Renal cortex interstitium (tissue), 15 donors: ENCODE measurements around the gene CHURC1. TPM values are rescaled to one million over a fixed set of nuclear protein-coding genes. Genes with fewer than 3 reads are reported as not detected.

Source experiments
- DNase-seq, 11 donors: peaks; one replicate each; pipeline ENCODE4 v3.0.0-alpha.2; 2013; ENCODE audit warnings: low read depth in 9 of 11, low spot score in 4 of 11; ENCODE audit errors: extremely low read depth in 1 of 11
- long read RNA-seq, 16 experiments: transcript quantifications; one replicate each; lab custom pipeline, GENCODE V29; 2026
- polyA plus RNA-seq, 3 donors: library from polyadenylated mRNA; unstranded; fragments of 120-200 nt; gene quantifications; one replicate each; pipeline ENCODE4 v1.2.1, GENCODE V29; 2013; ENCODE audit not compliant: insufficient read length in 3 of 3

Gene CHURC1
- polyA plus RNA-seq: 10 to 100 TPM; 52.7 to 70.9 (median 56.5) TPM
- long read RNA-seq, donor 1, transcript CHURC1-203 (4 exons, 2,629 nt): major isoform, 26 of 42 reads
- long read RNA-seq, donor 1, transcript CHURC1-208 (4 exons, 3,615 nt): minor isoform, 5 of 42 reads
- long read RNA-seq, donor 1, partial matches to known transcripts: 7 of 42 reads
- long read RNA-seq, donor 1, other reads (novel, unspliced or antisense): 0 of 42 reads
- long read RNA-seq, donor 2, transcript CHURC1-203 (4 exons, 2,629 nt): major isoform, 35 of 51 reads
- long read RNA-seq, donor 2, transcript CHURC1-202 (3 exons, 439 nt): minor isoform, 8 of 51 reads
- long read RNA-seq, donor 2, partial matches to known transcripts: 0 of 51 reads
- long read RNA-seq, donor 2, other reads (novel, unspliced or antisense): 0 of 51 reads
- long read RNA-seq, donor 3, transcript CHURC1-208 (4 exons, 3,615 nt): minor isoform, 9 of 69 reads
- long read RNA-seq, donor 3, transcript CHURC1-203 (4 exons, 2,629 nt): major isoform, 47 of 69 reads
- long read RNA-seq, donor 3, transcript CHURC1-202 (3 exons, 439 nt): minor isoform, 11 of 69 reads
- long read RNA-seq, donor 3, partial matches to known transcripts: 0 of 69 reads
- long read RNA-seq, donor 3, other reads (novel, unspliced or antisense): 0 of 69 reads
- long read RNA-seq, donor 4, transcript CHURC1-203 (4 exons, 2,629 nt): major isoform, 31 of 40 reads
- long read RNA-seq, donor 4, partial matches to known transcripts: 0 of 40 reads
- long read RNA-seq, donor 4, other reads (novel, unspliced or antisense): 0 of 40 reads
- long read RNA-seq, donor 5: 0 reads
- long read RNA-seq, donor 6, transcript CHURC1-203 (4 exons, 2,629 nt): major isoform, 33 of 47 reads
- long read RNA-seq, donor 6, transcript CHURC1-208 (4 exons, 3,615 nt): minor isoform, 5 of 47 reads
- long read RNA-seq, donor 6, partial matches to known transcripts: 0 of 47 reads
- long read RNA-seq, donor 6, other reads (novel, unspliced or antisense): 0 of 47 reads
- long read RNA-seq, donor 7, transcript CHURC1-203 (4 exons, 2,629 nt): major isoform, 39 of 50 reads
- long read RNA-seq, donor 7, transcript CHURC1-208 (4 exons, 3,615 nt): minor isoform, 5 of 50 reads
- long read RNA-seq, donor 7, partial matches to known transcripts: 0 of 50 reads
- long read RNA-seq, donor 7, other reads (novel, unspliced or antisense): 0 of 50 reads
- long read RNA-seq, donor 8: 0 reads
- long read RNA-seq, donor 9, transcript CHURC1-203 (4 exons, 2,629 nt): major isoform, 32 of 44 reads
- long read RNA-seq, donor 9, transcript CHURC1-208 (4 exons, 3,615 nt): minor isoform, 9 of 44 reads
- long read RNA-seq, donor 9, partial matches to known transcripts: 0 of 44 reads
- long read RNA-seq, donor 9, other reads (novel, unspliced or antisense): 0 of 44 reads
- long read RNA-seq, donor 10, transcript CHURC1-208 (4 exons, 3,615 nt): minor isoform, 10 of 70 reads
- long read RNA-seq, donor 10, transcript CHURC1-203 (4 exons, 2,629 nt): major isoform, 43 of 70 reads
- long read RNA-seq, donor 10, partial matches to known transcripts: 10 of 70 reads
- long read RNA-seq, donor 10, other reads (novel, unspliced or antisense): 0 of 70 reads
- long read RNA-seq, donor 11, transcript CHURC1-203 (4 exons, 2,629 nt): major isoform, 28 of 37 reads
- long read RNA-seq, donor 11, partial matches to known transcripts: 0 of 37 reads
- long read RNA-seq, donor 11, other reads (novel, unspliced or antisense): 0 of 37 reads
- long read RNA-seq, donor 12, transcript CHURC1-203 (4 exons, 2,629 nt): major isoform, 15 of 20 reads
- long read RNA-seq, donor 12, partial matches to known transcripts: 0 of 20 reads
- long read RNA-seq, donor 12, other reads (novel, unspliced or antisense): 0 of 20 reads
- long read RNA-seq, donor 13: 0 reads
- long read RNA-seq, donor 14, transcript CHURC1-208 (4 exons, 3,615 nt): minor isoform, 8 of 53 reads
- long read RNA-seq, donor 14, transcript CHURC1-202 (3 exons, 439 nt): minor isoform, 6 of 53 reads
- long read RNA-seq, donor 14, transcript CHURC1-203 (4 exons, 2,629 nt): major isoform, 35 of 53 reads
- long read RNA-seq, donor 14, partial matches to known transcripts: 0 of 53 reads
- long read RNA-seq, donor 14, other reads (novel, unspliced or antisense): 0 of 53 reads
- long read RNA-seq, donor 15, transcript CHURC1-203 (4 exons, 2,629 nt): major isoform, 15 of 20 reads
- long read RNA-seq, donor 15, partial matches to known transcripts: 0 of 20 reads
- long read RNA-seq, donor 15, other reads (novel, unspliced or antisense): 0 of 20 reads
- long read RNA-seq, donor 16, transcript CHURC1-208 (4 exons, 3,615 nt): minor isoform, 12 of 96 reads
- long read RNA-seq, donor 16, transcript CHURC1-203 (4 exons, 2,629 nt): major isoform, 80 of 96 reads
- long read RNA-seq, donor 16, partial matches to known transcripts: 0 of 96 reads
- long read RNA-seq, donor 16, other reads (novel, unspliced or antisense): 0 of 96 reads

DNA sequence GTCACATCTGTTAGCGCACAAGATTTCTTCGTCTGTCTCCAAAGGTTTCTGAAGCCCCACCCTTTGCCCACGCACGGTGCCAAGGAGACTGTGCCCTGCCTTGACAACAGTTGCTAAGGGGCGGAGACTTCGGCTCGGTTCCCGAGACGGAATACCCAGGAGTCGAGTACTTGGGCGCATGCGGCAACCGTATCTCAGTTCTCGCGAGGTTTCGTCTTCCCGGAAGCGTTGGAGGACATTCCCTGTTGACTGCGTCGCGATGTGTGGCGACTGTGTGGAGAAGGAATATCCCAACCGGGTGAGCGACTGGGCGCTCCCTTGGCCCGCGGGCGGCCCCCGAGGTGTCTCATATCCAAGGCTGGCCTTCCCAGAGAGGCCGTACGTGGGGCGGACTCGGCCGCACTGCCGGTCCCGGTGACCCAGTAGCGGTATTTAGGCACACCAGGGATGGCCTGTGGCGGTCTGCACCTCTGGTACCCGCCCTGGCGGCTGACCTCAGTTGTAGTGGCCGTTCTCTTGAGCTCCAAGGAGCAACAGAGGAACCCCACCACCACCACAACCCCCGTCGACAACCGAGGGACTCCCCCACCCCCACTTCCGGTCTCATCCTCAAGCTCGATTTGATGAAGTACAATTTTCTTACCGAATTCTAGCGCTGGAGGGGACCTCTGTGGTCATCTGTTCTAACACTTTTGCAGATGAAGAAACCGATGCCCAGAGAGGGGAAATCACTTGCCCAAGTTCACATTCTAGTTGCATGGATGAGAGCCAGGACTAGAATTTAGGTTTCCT, at the start of gene CHURC1:
TSS of gene CHURC1 (plus strand) at position 219 of the 792 bp plus-strand sequence. CDS start at position 260, 41 bp downstream.
- DNase-seq: peak; percentile 95 to 99 (median 98)

DNA sequence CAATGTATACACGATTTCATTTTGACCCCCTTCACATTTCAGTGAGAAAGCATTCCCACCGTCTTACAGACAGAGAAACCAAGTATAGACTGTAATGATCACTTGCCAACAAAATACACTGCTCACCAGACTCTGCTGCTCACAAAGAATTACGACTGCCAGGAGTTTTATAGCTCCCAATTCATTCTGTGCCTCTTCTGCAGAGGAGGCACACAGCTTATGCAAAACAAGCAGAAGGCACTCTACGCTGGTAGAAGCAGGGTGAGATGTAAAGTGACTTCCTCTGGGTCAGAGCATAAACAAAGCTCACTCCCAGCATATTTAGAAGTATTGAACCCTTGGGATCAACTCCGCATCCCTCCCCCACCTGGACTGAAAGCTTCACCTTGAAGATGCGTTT, 49.1 kb upstream of the CHURC1 start:
- no peak for DNase-seq

DNA sequence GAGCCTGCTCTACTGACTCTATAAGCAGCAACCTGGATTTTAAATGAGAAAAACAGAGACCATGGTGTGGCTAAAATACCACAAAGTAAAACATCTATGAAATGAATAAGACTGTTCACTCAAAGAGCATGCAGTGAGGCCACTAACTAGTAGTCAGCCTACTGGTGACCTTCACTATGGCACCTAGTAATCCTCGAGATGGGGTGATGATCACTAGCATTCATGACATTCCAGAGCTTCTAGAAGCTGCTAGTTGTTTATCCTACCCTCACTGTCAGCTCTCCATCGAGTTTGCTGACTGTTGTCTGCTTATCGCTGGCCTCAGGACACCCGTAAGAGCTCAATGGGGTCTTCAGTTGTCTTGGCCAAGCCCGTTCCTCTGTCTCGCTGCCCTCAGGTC, 48.3 kb upstream of the CHURC1 start:
- DNase-seq: no peak

DNA sequence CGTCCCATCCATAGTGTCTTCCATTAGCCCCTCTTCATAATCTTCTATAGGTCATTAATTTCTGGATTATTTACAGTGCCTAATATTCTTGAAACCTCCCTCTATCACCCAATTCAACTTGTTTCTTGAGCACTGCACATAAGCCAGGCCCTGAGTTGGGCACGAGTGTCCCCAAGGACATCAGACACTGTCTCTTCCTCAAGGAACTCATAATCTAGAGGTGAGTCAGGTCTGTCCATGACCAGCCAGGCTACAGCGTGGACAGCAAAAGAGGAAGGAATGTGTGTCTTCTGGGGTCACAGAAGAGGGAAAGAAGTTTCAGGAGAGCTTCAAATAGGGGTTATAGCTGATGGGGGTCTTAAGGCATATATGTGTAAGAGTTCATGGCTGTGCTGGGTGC, 47.1 kb upstream of the CHURC1 start:
- DNase-seq: no peak

DNA sequence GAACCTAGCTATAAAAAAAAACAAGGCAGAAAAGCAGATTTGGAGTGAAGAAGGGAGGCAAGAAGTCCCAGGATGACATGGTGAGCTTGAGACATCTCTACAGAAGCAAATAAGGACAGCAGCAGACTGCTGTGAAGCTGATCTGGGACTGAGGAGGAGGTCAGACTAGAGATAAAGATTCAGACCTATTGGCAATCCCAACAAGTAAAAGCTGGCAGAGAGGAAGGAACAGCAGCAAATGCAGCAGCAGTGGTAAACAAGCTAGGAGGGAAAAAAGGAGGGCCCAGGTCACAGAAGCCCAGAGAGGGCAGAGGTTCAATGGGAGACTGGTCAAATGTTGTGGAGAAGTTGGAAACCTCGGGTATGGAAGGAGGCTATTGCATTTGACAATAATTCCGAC, 45.9 kb upstream of the CHURC1 start:
- no peak for DNase-seq

DNA sequence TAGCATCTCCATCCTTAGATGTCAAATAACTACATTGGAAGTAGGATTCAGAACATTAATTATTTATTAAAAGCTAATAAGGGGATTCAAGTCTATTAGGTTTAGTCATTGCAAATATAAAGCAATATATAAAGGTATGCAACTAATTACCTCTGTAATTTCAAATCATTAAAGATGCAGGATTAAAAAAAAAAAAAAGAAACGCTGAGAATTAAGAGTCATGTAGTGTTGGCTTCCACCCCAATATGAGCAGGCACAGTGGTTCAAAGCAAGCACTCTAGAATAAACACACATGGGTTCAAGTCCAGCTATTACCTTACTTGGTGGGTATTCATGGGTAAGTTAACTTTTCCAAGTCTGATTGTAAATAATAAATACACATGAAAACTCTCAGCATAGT, 45.4 kb upstream of the CHURC1 start:
- no peak for DNase-seq

DNA sequence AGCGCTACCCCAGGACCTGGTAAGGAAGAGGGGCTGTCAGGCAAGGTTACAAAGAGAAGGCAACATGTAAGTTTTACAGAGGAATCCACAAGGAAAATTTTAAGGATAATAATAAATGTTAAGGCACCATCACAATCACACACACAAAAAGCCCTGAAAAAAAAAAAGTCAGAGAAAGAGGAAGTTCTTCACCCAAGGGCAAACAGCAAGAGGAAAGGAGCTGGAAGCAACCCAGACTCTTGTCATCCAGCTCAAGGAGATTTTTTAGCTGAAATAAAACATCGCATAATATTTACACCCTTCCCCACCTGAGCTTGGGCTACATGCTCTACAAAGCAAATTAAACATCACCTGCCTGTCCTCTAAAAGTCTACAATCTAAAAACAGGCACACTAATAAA, 44.1 kb upstream of the CHURC1 start:
- no peak for DNase-seq

DNA sequence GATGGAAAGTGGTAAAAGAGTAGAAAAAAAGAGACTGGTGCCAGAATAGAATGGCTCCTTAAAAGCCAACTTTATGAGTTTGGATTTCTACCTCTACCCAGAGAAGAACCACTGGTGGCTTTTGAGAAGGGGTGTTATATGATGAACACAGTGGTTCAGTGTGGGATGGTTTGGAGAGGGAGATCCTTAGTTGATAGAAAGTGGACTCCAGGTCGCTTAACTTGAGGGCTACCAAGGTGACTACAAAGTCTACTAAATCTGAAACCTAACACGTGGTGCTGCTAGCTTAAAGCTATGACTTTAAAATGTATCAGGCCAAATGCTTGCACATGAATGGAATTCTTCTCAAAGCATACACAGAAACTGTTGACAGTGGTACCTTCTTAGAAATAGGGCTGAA, 42.9 kb upstream of the CHURC1 start:
- no peak for DNase-seq

DNA sequence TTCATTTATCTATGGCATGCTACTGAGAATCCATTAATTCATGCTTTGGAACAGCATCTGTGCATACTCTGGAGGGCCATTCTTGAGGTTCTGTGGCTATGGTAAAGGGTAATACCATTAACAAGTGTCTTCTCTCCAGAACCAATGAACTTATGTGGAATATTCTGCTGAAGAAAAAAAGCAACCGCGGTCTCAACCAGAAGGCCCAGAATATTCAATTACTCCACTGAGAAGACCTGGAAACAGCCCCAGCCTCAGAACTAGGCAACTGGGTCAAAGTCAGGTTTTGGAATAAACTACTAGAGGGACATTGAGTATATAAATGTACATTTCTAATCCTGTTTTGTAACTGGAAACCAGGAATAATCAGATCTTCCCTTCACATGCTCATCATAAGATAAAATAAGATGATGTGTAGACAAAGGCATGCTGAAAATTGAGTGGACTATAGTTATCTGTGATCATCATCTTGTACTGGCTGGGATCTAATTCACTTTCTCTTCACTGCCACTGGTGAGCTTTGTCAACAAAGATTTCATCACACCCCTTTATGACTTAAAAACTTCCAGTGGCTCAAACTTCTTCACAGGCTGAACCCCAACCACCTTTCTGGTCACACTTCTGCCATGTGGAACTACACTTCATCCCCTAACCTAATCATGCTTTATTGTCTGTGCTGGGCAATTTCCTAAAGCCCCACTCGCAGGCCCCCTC, 40.6 kb upstream of the CHURC1 start:
- DNase-seq: no peak

DNA sequence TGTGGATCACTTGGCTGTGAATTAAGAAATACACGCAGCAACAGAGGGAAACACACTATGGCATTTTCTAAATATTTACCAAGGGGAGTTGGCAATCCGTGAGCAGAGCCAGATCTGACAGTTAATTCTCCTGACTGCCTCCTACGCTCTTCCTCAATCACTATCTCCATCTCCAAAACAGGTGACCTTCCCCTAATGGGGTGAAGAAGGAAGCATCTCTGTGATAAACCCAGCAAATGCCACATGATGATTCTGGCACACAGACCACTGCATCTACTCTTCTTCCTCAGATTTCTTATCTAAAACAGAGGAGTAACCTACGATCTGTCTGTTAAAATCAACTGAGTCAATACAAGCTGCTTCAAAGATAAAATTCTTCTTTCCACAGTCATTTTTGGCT, 38.9 kb upstream of the CHURC1 start:
- no peak for DNase-seq

DNA sequence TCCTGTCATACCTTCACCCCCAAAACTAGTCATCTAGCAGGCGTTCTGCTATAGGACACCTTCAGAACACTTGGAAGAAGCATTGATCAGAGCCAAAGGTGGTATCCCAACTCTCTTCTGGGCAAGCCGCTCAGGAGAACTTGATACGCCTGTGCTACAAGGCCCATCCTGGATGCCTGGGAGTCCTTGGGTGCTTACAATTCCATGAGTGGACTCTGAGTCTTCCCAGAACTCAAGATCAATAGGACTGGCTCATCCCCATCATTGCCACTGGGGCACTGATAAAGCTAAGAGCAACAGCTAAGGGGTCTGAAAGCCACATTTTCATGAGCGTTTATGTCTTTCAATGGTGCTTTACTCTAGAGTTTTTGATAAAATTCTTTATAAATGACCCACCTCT, 36.4 kb upstream of the CHURC1 start:
- DNase-seq: no peak

DNA sequence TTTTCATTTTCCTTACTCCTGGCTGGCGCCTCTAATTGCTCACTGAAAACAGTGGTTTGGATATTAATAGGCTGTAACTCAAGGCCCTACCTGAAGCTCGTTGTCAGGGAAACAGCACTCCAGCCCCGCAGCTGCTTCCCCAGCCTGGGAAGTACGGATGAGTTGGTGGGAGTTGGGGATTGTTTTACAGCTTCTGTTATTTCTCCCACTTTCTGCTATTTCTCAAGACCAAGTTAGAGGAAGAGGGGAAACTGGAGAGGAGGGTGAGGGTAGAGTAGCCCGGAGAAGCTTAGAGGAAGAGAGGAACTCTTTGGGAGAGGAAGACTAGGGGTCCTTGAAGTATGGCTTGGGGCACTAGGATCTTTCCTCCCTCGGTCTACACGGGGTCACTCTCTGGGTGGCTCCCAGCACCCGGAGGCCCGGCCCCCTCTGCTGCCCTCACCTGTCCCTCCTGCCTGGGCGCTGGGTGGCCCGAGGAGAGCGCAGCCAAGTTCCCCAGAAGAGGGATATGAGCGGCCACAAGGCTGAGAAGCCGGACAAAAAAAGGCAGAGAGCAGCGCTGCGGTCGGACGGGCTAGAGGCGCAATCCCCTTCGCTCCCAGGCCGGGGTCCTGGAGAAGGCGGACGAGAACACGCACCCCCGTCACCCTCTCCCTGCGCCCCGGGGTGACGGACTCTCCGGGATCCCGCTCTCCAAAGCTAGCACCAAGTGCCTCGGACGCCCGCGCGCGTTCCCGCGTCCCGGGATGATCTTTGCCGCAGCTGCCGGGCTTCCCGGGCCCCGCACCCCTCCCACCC, 35.2 kb upstream of the CHURC1 start:
- peak in 6 of 11 donors; percentile 45 to 66 (median 54) for DNase-seq

DNA sequence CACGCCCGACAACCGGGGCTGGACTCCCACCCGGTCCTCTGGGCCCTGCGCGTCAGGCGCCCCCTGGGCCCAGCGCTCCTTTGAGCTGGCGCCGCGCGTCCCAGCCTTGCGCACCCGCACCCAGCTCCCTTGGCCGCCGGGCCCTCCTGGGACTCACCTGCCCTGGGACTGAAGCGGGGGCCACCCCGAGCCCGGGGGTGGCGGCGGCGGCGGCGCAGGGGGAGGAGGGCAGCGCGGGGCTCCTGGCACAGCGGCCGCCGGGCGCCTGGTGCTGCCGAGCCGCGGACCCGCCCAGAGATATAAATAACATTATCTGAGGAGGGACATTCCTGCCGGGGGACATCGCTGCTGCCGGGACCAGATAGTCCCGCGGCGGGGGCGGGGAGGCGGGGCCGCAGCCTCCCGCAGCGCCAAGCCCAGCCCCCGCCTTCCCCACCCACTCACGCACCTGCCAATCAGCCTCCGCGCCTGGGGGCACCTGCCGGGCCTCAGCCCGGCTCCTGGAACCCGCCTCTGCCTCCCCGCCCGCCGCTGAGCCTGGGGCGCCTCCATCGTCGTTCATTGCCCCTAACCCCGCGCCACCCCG, 34.5 kb upstream of the CHURC1 start, which contains the start of gene SPTB:
TSS of gene SPTB (minus strand) at position 273 of the 586 bp plus-strand sequence. CDS start 56,813 bp downstream, outside the sequence.
- DNase-seq: peak in 5 of 11 donors; percentile 29 to 54 (median 41)
